ENCODE measurements around the gene CD28.
"Not testable (repeated sequence)": the region's sequence is repeated elsewhere in the genome, so short reads cannot be mapped to it uniquely, and the experiment has no call there.

CD28 gene

GRCh38 chr2:203785391-203786110, 79.1 kb downstream of the CD28 start:
- DNase-seq: not testable (repeated sequence)

DNA sequence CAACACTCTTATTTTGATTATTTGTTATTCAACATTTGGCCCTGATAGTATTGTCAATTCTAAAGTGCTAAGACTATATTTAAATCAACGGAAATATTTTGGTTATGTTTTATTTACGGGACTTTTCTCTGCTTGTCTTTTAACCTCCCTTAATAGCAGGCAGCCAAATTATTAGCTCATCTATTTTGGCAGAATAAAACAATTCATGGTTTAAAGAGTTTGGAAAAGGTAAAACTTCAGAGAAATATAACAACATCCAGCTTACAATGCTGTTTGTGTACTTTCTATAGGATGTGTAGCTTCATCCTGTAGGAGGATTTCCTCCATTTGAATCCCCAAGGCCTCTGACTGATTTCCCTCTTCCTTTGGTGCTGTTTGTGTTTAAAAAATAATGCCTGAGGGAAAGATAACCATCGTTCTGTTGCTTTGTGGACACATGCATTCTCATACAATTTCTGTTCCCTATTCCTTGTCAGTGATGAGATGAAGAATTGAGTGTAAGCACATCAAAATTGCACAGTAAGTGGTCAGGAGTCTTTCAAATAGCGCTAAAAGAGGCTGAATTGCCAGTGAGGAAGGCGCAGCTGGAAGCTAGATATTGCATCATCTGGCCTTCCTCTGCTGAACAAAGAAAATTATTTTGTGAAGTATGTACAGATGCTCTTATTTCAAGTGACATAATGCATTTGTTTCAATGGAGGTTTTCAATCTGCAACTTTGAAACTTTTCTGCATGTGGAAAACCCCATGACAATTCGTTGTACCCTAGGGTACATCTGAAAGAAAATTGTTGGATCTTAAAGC, 80.3 kb downstream of the CD28 start:
- no peak for DNase-seq

DNA sequence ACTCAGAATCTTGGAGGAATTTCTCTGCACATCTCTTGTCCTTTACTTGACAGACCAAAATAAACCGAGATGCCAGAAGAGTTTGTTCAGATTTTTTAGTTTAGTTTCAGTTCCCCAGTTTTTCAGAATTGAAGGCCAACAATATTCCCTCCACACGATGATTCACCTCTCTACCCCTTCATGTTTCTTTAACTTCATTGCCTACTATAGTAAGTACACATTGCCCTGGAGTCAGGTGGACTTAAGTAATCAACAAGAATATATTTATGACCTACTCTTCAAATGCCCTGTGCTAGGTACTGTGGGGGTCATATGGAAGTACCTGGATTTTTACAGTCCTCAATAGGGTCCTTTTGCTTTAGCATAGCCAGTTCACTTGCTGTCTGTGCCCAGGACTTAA, 81.5 kb downstream of the CD28 start:
- no peak for DNase-seq

All from CD4-positive, alpha-beta T cell treated with Interleukin-1 beta for 1 hour (primary cell).